ENCODE data around the gene HLF.

DNA sequence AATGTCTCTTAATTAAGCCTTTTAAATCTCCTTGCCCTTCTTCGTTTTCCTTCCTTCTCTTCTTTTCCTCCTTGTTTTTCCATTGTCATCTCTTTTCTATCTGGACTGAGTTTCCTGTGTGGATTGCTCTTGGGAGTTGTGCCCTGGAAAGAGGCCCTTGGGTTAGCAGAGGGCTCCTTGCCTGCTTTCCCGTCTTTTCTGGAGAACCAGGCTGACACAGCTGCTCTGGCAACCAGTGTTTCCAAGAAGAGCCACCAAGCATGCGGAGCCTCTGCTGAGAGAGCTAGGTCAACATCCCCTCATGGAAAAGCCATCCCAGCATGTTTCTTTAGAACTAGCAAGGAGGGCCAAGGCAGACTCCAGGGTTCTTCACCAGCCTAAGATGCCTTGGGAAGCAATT is 75.4 kb downstream of the HLF start:
- TF ChIP-seq POLR2A (IDR thresholded peaks at IDR 0.05), result no peak
- TF ChIP-seq, protein P1, sequence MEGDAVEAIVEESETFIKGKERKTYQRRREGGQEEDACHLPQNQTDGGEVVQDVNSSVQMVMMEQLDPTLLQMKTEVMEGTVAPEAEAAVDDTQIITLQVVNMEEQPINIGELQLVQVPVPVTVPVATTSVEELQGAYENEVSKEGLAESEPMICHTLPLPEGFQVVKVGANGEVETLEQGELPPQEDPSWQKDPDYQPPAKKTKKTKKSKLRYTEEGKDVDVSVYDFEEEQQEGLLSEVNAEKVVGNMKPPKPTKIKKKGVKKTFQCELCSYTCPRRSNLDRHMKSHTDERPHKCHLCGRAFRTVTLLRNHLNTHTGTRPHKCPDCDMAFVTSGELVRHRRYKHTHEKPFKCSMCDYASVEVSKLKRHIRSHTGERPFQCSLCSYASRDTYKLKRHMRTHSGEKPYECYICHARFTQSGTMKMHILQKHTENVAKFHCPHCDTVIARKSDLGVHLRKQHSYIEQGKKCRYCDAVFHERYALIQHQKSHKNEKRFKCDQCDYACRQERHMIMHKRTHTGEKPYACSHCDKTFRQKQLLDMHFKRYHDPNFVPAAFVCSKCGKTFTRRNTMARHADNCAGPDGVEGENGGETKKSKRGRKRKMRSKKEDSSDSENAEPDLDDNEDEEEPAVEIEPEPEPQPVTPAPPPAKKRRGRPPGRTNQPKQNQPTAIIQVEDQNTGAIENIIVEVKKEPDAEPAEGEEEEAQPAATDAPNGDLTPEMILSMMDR (IDR thresholded peaks at IDR 0.05), result no peak

All from lower leg skin (tissue), 3 donors.